ENCODE results near the gene PNLIPRP2.

The PNLIPRP2 gene

DNA sequence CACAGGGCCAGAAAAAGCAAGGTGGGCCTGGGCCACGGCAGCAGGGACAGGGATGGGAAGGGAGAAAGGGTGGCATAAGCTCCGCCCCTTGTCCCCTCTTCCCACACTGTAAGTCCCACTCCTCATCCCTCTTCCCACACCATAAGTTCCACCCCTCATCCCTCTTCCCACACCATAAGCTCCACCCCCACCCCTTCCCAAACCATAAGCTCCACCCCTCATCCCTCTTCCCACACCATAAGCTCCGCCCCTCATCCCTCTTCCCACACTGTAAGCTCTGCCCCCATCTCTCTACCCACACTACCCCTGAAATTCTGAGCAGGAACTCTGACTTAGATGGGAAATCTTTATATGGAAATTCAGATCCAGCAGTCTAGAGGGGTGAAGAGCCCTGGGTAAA lies 65.9 kb downstream of the PNLIPRP2 start:
- no peak for DNase-seq

DNA sequence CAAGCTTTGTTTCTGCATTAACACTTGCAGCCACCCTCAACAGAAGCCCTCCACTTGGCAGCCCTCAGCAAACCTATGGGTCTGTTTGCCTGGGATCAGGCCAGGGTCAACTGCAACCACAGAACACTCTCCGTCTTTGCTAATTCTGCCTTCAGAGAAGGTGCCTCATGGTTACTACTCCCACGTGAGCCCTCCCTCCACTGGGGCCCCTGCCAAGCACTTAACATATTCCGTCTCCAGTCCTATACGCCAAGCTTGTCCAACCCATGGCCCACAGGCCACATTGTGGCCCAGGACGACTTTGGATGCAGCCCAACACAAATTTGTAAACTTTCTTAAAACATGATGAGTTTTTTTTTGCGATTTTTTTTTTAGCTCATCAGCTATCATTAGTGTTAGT lies 66.9 kb downstream of the PNLIPRP2 start:
- DNase-seq, result no peak

DNA sequence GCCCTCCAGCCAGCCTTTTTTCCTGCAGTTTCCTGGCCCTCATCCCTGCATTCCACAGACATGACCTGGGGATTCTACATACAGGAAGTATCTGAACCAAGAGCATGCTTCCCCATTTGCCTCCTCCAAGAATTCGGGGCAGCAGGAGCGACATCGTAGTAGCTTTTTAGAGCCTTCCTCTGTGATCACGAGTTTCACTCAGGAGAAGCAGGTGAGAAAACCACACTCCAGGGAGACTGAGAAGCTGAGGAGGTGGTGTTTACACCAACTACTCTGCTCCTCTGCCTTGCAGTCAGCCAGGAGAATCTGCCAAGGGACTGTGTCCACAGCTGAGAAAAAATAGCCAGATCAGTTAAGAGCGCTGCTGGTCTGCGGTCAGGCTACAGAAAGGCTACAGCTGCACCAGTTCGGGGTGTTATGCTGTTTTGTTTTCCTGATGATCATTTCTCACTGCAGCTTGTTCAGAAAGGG lies 67.5 kb downstream of the PNLIPRP2 start:
- DNase-seq, result no peak

- no peak for DNase-seq
Measured at GRCh38 chr10:116688741-116689495, 68.2 kb downstream of the PNLIPRP2 start.

GRCh38 chr10:116689744-116690143 lies 69.0 kb downstream of the PNLIPRP2 start:
- no peak for DNase-seq

GRCh38 chr10:116690356-116691322 lies 69.9 kb downstream of the PNLIPRP2 start:
- DNase-seq, result no peak

GRCh38 chr10:116691635-116692034 lies 70.9 kb downstream of the PNLIPRP2 start:
- no peak for DNase-seq

- DNase-seq, result no peak
Measured at GRCh38 chr10:116692225-116692624, 71.5 kb downstream of the PNLIPRP2 start.

DNA sequence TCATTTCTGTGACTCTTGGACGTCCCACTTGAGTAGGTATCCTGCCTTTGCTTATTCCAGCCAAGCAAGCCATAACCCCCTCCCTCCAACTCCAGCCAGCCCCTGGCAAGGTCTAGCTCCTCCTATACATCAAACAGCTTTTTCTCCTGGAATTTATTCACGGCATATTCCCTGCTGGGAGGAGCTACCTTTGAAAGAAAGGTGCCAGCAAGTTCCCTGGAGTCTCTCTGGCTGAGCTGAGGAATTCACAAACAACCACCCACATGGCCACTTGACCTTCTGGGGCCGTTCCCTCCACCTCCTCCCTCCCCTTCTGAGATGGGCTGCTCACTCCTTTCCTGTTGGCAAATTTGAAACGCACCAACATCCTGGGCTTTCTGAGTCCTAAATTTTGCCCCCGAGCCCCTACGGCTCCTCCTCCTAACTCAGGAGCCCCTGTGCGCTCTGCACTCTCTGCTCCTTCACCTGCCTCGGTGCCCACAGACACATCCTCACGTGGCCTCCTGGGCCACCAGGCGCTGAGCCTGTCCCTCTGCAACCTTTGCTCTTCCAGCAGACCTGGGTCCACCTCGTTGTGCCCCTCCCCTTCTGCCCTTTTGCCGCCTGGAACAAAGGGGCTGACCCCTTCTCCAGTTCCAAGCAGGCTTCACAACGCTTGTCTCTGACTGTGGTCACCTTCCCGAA lies 73.6 kb downstream of the PNLIPRP2 start:
- no peak for DNase-seq
